DLD1 (cell line): Measurements from ENCODE around the gene ETAA1.

Experiments
- in situ Hi-C: cut with HindIII; loops from 2 replicates; pipeline ENCODE4 v1.10.0; 2017; ENCODE audit warnings: low sequenced_read_pairs

ETAA1 gene

GRCh38 chr2:67436221-67436620, 39.1 kb downstream of the ETAA1 start:
- in situ Hi-C loops = no loop called here

GRCh38 chr2:67437114-67437513, 40.0 kb downstream of the ETAA1 start:
- in situ Hi-C loops = no loop called here

- in situ Hi-C loops = no loop called here
These were observed 41.2 kb downstream of the ETAA1 start for GRCh38 chr2:67438337-67438736.

GRCh38 chr2:67445652-67446268, 48.6 kb downstream of the ETAA1 start:
- in situ Hi-C loops = no loop called here

- in situ Hi-C loops = no loop called here
These were observed 49.4 kb downstream of the ETAA1 start for GRCh38 chr2:67446491-67446911.

- in situ Hi-C loops = no loop called here
These were observed 51.5 kb downstream of the ETAA1 start for GRCh38 chr2:67448648-67449047.

GRCh38 chr2:67451086-67451832, 54.1 kb downstream of the ETAA1 start:
- in situ Hi-C loops = no loop called here

GRCh38 chr2:67453310-67453709, 56.2 kb downstream of the ETAA1 start:
- in situ Hi-C loops = no loop called here

- in situ Hi-C loops = no loop called here
These were observed 58.3 kb downstream of the ETAA1 start for GRCh38 chr2:67455219-67456142.

- in situ Hi-C loops = no loop called here
These were observed 59.3 kb downstream of the ETAA1 start for GRCh38 chr2:67456428-67456827.

GRCh38 chr2:67457699-67458098, 60.6 kb downstream of the ETAA1 start:
- in situ Hi-C loops = no loop called here

- in situ Hi-C loops = no loop called here
These were observed 62.6 kb downstream of the ETAA1 start for GRCh38 chr2:67459761-67460160.
